Measurements from ENCODE around the gene SMARCA1. TPM values are rescaled to one million over a fixed set of nuclear protein-coding genes. Genes with fewer than 3 reads are reported as not detected.

Gene SMARCA1
- total and polyA plus RNA-seq, 2 of the 13 experiments (the other 11 are each of a cell fraction or from before 2014, with no cell fraction given) = 97.7 to 145 TPM

- TF ChIP-seq CBX5 (CRISPR knock-in tag; IDR thresholded peaks at IDR 0.05; ENCODE audit: borderline replicate concordance) (no peak), ZSCAN9 (CRISPR knock-in tag; IDR thresholded peaks at IDR 0.05; ENCODE audit: borderline replicate concordance) (0 out of 2 replicates have a peak, but pooled peaks have one; percentile 55), CREM (IDR thresholded peaks at IDR 0.05) (peak; percentile 86), CREM (CRISPR knock-in tag; IDR thresholded peaks at IDR 0.05) (no peak), CHCHD3 (CRISPR knock-in tag; IDR thresholded peaks at IDR 0.05) (no peak), ZNF597 (CRISPR knock-in tag; IDR thresholded peaks at IDR 0.05) (no peak), KLF15 (CRISPR knock-in tag; IDR thresholded peaks at IDR 0.05; ENCODE audit: borderline replicate concordance) (no peak), DNMT1 (CRISPR knock-in tag; IDR thresholded peaks at IDR 0.05) (no peak), IRF1 (CRISPR knock-in tag; IDR thresholded peaks at IDR 0.05; ENCODE audit: low read depth) (no peak), HOXD1 (CRISPR knock-in tag; IDR thresholded peaks at IDR 0.05) (no peak), KAT8 (CRISPR knock-in tag; IDR thresholded peaks at IDR 0.05) (no peak), ZNF619 (CRISPR knock-in tag; IDR thresholded peaks at IDR 0.05) (no peak), MED8 (CRISPR knock-in tag; IDR thresholded peaks at IDR 0.05; ENCODE audit: insufficient replicate concordance) (no peak), FOXK1 (CRISPR knock-in tag; IDR thresholded peaks at IDR 0.05; ENCODE audit: borderline replicate concordance, low read depth) (peak; percentile 89), MTF1 (CRISPR knock-in tag; IDR thresholded peaks at IDR 0.05) (no peak), SRSF1 (optimal IDR thresholded peaks at IDR 0.05; ENCODE audit: low read depth, low read length) (no peak), ZNF678 (CRISPR knock-in tag; IDR thresholded peaks at IDR 0.05) (no peak), ZNF441 (CRISPR knock-in tag; IDR thresholded peaks at IDR 0.05; ENCODE audit: borderline replicate concordance) (no peak), SOX6 (IDR thresholded peaks at IDR 0.05) (no peak), SOX6 (CRISPR knock-in tag; IDR thresholded peaks at IDR 0.05) (peak; percentile 80), CC2D1A (CRISPR knock-in tag; IDR thresholded peaks at IDR 0.05) (no peak), HOXA5 (CRISPR knock-in tag; IDR thresholded peaks at IDR 0.05) (no peak), ZNF414 (CRISPR knock-in tag; IDR thresholded peaks at IDR 0.05) (peak; percentile 62; the same call in 1 of the 2 replicates)
- TF ChIP-seq, protein P1, sequence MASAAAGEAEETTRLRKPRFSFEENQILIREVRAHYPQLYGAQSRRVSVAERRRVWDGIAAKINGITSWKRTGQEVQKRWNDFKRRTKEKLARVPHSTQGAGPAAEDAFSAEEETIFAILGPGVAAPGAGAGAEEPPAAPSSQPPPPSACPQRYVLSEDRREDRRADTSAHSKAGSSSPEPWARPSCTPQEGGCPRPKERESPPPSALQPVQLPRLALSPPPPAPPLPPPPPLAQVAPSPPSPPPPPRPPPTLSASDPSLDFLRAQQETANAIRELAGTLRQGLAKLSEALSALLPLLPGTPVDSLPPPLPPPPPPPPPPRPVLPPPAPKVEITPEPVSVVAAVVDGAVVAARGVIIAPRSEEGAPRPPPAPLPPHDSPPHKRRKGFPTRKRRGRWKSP (CRISPR knock-in tag; IDR thresholded peaks at IDR 0.05) = no peak
- TF ChIP-seq, protein P2, sequence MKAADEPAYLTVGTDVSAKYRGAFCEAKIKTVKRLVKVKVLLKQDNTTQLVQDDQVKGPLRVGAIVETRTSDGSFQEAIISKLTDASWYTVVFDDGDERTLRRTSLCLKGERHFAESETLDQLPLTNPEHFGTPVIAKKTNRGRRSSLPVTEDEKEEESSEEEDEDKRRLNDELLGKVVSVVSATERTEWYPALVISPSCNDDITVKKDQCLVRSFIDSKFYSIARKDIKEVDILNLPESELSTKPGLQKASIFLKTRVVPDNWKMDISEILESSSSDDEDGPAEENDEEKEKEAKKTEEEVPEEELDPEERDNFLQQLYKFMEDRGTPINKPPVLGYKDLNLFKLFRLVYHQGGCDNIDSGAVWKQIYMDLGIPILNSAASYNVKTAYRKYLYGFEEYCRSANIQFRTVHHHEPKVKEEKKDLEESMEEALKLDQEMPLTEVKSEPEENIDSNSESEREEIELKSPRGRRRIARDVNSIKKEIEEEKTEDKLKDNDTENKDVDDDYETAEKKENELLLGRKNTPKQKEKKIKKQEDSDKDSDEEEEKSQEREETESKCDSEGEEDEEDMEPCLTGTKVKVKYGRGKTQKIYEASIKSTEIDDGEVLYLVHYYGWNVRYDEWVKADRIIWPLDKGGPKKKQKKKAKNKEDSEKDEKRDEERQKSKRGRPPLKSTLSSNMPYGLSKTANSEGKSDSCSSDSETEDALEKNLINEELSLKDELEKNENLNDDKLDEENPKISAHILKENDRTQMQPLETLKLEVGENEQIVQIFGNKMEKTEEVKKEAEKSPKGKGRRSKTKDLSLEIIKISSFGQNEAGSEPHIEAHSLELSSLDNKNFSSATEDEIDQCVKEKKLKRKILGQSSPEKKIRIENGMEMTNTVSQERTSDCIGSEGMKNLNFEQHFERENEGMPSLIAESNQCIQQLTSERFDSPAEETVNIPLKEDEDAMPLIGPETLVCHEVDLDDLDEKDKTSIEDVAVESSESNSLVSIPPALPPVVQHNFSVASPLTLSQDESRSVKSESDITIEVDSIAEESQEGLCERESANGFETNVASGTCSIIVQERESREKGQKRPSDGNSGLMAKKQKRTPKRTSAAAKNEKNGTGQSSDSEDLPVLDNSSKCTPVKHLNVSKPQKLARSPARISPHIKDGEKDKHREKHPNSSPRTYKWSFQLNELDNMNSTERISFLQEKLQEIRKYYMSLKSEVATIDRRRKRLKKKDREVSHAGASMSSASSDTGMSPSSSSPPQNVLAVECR (CRISPR knock-in tag; IDR thresholded peaks at IDR 0.05; ENCODE audit: borderline replicate concordance) = peak; percentile 50; the same call in 1 of the 2 replicates
Measured at GRCh38 chrX:129525162-129525561, 1.9 kb upstream of the SMARCA1 start (continued).
